Fibroblast of skin of scalp (primary cell): ENCODE measurements around the gene MYCT1.

Source experiments
- DNase-seq: peaks from one replicate; pipeline ENCODE4 v3.0.0-alpha.2; 2013

Gene MYCT1

GRCh38 chr6:152723398-152723797 is 25.7 kb downstream of the MYCT1 start:
- peak; percentile 35 for DNase-seq

- no peak for DNase-seq
These were observed 28.6 kb downstream of the MYCT1 start for GRCh38 chr6:152726313-152726712.

- DNase-seq, result no peak
These were observed 29.8 kb downstream of the MYCT1 start for GRCh38 chr6:152727507-152727906.

DNA sequence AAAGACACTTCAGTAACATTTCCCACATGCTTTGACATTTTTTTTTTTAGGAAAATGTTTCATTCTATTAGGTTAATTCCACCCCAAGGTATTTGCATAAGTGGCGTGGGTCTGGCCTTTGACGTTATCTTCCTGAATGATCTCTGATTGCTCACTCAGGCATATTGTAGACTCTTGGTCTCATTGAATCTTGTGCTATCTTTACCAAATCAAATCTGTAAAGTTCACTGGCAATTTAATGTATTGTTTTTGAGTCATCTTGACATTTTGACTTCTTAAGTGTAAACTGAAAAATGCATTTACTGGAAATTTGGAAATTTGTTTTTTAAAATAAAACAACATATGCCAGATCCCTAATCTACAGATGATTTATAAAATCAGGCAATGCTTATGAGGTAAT is 36.9 kb downstream of the MYCT1 start:
- DNase-seq, result no peak

DNA sequence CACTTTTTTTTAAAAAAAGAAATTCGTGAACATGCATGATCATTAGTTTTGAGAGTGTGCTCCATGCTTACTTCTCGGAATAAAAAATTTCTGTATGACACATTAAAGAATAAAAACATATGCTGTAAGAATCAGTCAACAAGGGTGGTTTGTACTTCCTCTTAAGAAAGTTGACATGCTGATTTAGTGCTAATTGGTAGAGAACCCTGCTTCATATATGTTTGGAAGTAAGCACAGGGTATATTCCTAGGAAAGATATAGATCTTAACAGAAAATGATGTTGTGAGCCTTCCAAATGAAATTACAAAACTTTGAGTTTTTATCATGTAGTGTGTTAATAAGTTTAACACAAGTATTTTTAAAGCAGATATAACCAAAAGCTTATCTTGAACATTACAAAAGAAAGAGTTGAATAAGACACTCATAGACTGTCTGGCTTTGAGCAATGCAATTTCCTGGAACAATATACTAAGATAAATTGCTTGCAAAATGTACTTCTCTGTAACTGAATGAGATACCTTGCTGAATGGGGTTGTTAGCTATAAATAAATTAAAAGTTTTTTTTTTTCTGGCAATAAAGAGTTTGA is 39.1 kb downstream of the MYCT1 start:
- DNase-seq, result no peak

DNA sequence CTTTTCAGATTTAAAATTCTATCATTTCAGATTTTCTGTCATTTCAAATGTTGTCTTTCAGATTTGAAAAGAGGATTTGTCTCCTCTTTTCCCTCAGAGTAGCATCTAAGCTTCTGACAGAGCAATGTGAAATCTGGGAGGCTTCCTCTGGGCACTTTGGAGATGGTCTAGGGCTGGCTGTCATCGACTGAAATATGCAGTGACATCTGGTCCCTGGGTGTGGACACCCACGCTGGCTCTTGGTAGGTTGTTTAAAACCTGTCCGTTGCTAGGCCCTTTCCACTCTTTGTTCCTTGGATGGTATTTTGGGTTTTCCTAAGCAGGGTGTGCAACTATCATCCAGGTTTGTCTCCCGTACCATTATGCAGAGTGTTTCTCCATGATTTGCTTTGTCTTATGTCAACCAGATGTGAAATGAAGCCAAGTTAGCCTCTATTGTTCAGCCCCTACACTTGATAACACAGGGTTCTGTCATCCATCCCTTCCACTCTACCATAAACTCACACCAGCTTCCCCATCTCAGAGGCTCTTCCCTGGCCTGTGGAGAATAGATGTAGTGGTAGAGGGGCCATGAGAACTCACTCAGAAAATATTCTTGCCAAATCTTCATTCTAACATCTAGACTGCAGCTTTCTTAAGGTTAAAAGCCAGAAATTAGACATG is 47.9 kb downstream of the MYCT1 start:
- no peak for DNase-seq

DNA sequence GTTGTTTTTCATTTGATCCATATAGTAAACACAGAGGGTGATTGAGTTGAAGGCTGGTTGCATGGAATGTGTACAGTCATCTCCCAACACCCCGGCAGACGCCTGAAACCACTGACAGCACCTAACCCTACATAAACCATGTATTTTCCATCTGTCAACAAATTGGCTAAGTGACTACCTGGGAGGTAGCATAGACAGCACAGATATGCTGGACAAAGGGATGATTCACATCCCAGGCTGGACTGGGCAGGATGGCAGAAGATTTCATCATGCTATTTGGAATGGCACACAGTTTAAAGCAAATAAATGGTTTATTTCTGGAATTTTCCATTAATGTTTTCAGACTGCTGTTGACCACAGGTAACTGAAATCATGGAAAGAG is 48.5 kb downstream of the MYCT1 start:
- DNase-seq, result peak; percentile 63

GRCh38 chr6:152748843-152749242 is 51.1 kb downstream of the MYCT1 start:
- peak; percentile 2 for DNase-seq

- DNase-seq, result no peak
These were observed 51.6 kb downstream of the MYCT1 start for GRCh38 chr6:152749336-152749735.

DNA sequence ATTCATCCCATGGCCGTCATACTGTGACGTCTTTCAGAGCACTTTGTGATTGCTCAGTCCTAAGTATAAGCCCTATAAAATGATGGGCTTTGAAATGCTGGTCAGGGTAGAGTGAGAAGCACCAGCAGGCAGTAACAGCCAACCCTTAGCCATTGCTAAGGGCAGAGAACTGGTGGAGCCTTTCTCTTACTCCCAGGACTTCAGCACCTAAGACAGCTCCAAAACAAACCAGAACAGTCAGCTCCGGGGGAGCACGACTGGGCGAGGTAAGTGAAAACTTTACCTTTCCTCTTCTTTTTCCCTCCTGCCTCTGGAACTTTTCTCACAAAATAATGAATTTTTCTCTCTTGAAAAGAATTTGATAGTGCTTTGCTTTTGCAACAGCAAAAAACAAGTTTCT is 53.0 kb downstream of the MYCT1 start, which contains the start of gene VIP:
Gene VIP (plus strand): TSS at position 104 of the 400 bp plus-strand sequence. CDS start 1,381 bp downstream, outside the sequence.
- peak; percentile 51 for DNase-seq

DNA sequence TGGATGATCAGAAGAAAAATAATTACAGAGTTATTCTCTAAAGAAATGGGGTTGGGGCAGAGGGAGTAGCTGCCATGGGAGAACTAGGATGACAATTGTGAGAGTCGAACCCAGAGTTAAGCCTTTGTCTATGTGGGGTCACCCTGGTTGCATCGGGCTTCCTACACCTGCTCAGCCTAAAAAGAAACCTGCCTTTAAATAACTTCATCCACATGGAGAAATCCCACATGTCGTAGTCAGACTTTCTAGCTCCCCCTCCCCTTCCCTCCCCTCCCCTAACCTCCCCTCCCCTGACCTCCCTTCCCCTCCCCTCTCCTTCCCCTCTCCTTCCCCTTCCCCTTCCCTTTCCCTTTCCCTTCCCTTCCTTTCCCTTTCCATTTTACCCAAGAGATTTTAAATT is 67.6 kb downstream of the MYCT1 start:
- DNase-seq, result no peak

DNA sequence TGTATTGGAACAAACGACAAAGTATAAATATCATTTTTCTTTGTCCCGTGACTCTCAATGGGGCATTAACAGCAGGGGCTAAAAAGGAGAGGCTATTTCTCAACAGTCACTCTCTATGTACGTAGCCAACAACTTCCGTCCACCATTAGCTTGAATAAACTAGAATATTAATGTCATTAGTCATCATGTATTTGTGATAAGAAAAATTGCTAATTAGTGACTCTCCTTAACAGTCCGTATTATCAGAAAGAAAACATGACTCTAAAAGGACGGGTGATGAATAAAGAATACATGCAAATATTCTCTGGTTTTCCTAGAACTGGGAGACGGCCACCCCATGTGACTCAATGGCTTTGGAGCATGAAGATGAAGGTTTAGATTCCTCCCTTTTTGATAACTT is 71.5 kb downstream of the MYCT1 start:
- DNase-seq, result no peak

DNA sequence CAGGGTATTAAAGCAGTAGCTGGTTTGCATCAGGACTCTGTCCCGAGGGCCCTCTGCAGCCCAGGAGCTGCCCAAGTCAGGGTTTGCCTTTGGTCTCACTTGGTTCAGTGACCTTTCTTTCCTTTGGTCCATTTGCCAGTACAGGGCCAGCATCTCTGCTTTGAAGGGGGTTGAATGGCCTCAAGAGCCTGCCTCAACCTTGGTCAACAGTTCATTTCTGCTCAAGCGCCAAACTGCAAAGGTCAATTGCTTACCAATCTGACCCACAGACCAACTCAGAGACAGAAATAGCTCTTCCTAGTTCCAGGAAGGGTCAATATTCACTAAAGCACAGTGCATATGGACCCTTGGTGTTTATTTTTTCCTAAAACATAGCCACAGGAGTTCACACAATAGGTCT is 72.3 kb downstream of the MYCT1 start:
- no peak for DNase-seq

- no peak for DNase-seq
These were observed 73.5 kb downstream of the MYCT1 start for GRCh38 chr6:152771061-152771687.
